ENCODE results near the gene NKX2-1. TPM values are rescaled to one million over a fixed set of nuclear protein-coding genes. Genes with fewer than 3 reads are reported as not detected.
A peak's percentile ranks its signal among the peaks of the same experiment; 100 is the strongest.

NKX2-1 gene
- total and polyA plus RNA-seq, 2 of the 13 experiments (the other 11 are each of a cell fraction or from before 2014, with no cell fraction given), result not detected

- no peak for TF ChIP-seq ZFP41 (CRISPR knock-in tag; IDR thresholded peaks at IDR 0.05; ENCODE audit: borderline replicate concordance)
- TF ChIP-seq, protein P1, sequence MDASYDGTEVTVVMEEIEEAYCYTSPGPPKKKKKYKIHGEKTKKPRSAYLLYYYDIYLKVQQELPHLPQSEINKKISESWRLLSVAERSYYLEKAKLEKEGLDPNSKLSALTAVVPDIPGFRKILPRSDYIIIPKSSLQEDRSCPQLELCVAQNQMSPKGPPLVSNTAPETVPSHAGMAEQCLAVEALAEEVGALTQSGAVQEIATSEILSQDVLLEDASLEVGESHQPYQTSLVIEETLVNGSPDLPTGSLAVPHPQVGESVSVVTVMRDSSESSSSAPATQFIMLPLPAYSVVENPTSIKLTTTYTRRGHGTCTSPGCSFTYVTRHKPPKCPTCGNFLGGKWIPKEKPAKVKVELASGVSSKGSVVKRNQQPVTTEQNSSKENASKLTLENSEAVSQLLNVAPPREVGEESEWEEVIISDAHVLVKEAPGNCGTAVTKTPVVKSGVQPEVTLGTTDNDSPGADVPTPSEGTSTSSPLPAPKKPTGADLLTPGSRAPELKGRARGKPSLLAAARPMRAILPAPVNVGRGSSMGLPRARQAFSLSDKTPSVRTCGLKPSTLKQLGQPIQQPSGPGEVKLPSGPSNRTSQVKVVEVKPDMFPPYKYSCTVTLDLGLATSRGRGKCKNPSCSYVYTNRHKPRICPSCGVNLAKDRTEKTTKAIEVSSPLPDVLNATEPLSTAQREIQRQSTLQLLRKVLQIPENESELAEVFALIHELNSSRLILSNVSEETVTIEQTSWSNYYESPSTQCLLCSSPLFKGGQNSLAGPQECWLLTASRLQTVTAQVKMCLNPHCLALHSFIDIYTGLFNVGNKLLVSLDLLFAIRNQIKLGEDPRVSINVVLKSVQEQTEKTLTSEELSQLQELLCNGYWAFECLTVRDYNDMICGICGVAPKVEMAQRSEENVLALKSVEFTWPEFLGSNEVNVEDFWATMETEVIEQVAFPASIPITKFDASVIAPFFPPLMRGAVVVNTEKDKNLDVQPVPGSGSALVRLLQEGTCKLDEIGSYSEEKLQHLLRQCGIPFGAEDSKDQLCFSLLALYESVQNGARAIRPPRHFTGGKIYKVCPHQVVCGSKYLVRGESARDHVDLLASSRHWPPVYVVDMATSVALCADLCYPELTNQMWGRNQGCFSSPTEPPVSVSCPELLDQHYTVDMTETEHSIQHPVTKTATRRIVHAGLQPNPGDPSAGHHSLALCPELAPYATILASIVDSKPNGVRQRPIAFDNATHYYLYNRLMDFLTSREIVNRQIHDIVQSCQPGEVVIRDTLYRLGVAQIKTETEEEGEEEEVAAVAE (CRISPR knock-in tag; IDR thresholded peaks at IDR 0.05; ENCODE audit: borderline replicate concordance), result no peak
- TF ChIP-seq, protein P2, sequence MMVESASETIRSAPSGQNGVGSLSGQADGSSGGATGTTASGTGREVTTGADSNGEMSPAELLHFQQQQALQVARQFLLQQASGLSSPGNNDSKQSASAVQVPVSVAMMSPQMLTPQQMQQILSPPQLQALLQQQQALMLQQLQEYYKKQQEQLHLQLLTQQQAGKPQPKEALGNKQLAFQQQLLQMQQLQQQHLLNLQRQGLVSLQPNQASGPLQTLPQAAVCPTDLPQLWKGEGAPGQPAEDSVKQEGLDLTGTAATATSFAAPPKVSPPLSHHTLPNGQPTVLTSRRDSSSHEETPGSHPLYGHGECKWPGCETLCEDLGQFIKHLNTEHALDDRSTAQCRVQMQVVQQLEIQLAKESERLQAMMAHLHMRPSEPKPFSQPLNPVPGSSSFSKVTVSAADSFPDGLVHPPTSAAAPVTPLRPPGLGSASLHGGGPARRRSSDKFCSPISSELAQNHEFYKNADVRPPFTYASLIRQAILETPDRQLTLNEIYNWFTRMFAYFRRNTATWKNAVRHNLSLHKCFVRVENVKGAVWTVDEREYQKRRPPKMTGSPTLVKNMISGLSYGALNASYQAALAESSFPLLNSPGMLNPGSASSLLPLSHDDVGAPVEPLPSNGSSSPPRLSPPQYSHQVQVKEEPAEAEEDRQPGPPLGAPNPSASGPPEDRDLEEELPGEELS (CRISPR knock-in tag; IDR thresholded peaks at IDR 0.05), result no peak
- TF ChIP-seq, protein P3, sequence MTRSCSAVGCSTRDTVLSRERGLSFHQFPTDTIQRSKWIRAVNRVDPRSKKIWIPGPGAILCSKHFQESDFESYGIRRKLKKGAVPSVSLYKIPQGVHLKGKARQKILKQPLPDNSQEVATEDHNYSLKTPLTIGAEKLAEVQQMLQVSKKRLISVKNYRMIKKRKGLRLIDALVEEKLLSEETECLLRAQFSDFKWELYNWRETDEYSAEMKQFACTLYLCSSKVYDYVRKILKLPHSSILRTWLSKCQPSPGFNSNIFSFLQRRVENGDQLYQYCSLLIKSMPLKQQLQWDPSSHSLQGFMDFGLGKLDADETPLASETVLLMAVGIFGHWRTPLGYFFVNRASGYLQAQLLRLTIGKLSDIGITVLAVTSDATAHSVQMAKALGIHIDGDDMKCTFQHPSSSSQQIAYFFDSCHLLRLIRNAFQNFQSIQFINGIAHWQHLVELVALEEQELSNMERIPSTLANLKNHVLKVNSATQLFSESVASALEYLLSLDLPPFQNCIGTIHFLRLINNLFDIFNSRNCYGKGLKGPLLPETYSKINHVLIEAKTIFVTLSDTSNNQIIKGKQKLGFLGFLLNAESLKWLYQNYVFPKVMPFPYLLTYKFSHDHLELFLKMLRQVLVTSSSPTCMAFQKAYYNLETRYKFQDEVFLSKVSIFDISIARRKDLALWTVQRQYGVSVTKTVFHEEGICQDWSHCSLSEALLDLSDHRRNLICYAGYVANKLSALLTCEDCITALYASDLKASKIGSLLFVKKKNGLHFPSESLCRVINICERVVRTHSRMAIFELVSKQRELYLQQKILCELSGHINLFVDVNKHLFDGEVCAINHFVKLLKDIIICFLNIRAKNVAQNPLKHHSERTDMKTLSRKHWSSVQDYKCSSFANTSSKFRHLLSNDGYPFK (CRISPR knock-in tag; IDR thresholded peaks at IDR 0.05; ENCODE audit: borderline replicate concordance), result no peak; the same call in 1 of the 2 replicates
- TF ChIP-seq SOX5 (CRISPR knock-in tag; IDR thresholded peaks at IDR 0.05; ENCODE audit: borderline replicate concordance), result no peak
- no peak for TF ChIP-seq KMT2B (CRISPR knock-in tag; IDR thresholded peaks at IDR 0.05)
- TF ChIP-seq FUBP1 (CRISPR knock-in tag; IDR thresholded peaks at IDR 0.05; ENCODE audit: borderline replicate concordance), result no peak
- TF ChIP-seq ZFY (CRISPR knock-in tag; IDR thresholded peaks at IDR 0.05), result no peak
- TF ChIP-seq, protein P4, sequence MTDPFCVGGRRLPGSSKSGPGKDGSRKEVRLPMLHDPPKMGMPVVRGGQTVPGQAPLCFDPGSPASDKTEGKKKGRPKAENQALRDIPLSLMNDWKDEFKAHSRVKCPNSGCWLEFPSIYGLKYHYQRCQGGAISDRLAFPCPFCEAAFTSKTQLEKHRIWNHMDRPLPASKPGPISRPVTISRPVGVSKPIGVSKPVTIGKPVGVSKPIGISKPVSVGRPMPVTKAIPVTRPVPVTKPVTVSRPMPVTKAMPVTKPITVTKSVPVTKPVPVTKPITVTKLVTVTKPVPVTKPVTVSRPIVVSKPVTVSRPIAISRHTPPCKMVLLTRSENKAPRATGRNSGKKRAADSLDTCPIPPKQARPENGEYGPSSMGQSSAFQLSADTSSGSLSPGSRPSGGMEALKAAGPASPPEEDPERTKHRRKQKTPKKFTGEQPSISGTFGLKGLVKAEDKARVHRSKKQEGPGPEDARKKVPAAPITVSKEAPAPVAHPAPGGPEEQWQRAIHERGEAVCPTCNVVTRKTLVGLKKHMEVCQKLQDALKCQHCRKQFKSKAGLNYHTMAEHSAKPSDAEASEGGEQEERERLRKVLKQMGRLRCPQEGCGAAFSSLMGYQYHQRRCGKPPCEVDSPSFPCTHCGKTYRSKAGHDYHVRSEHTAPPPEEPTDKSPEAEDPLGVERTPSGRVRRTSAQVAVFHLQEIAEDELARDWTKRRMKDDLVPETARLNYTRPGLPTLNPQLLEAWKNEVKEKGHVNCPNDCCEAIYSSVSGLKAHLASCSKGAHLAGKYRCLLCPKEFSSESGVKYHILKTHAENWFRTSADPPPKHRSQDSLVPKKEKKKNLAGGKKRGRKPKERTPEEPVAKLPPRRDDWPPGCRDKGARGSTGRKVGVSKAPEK (CRISPR knock-in tag; IDR thresholded peaks at IDR 0.05; ENCODE audit: borderline replicate concordance), result no peak
- no peak for TF ChIP-seq PHB2 (IDR thresholded peaks at IDR 0.05; ENCODE audit: partially characterized antibody)
- no peak for TF ChIP-seq TEAD2 (CRISPR knock-in tag; IDR thresholded peaks at IDR 0.05)
- peak; percentile 35 for TF ChIP-seq AGO2 (optimal IDR thresholded peaks at IDR 0.05; ENCODE audit: low read depth, low read length)
- no peak for TF ChIP-seq NCOA5 (CRISPR knock-in tag; IDR thresholded peaks at IDR 0.05)
Observed at GRCh38 chr14:36520601-36521525, 831 bp upstream of the NKX2-1 start (continued).

Data from HepG2 (cell line).